Measurements from ENCODE around the gene GRID2.

- TF ChIP-seq POLR2AphosphoS5 (IDR thresholded peaks at IDR 0.05; ENCODE audit: low read depth, low read length) (no peak), TAF1 (IDR thresholded peaks at IDR 0.05; ENCODE audit: borderline replicate concordance, low read depth, low read length) (no peak)
Observed at GRCh38 chr4:93302310-93302709, 998.5 kb downstream of the GRID2 start.
